ENCODE measurements around the gene KIF27. TPM values are rescaled to one million over a fixed set of nuclear protein-coding genes. Genes with fewer than 3 reads are reported as not detected.
"Not testable (repeated sequence)": the region's sequence is repeated elsewhere in the genome, so short reads cannot be mapped to it uniquely, and the experiment has no call there.

Gene KIF27
- total RNA-seq, 3 donors from 2014 or later = 1.3 to 1.5 (median 1.4) TPM

- H3K36me3 Mint-ChIP-seq (ENCODE audit: insufficient read depth) = peaks cover 18% of the 10 kb centered on the region
- H3K4me3 Mint-ChIP-seq = no peak overlapping the region
- H3K27me3 Mint-ChIP-seq (ENCODE audit: low read depth) = no peaks in the 10 kb centered on the region
- no peaks in the 10 kb centered on the region for H3K4me1 Mint-ChIP-seq (ENCODE audit: low read depth)
- H3K9me3 Mint-ChIP-seq = no peaks in the 10 kb centered on the region
- DNase-seq = peak; percentile 6
- ATAC-seq = peak; percentile 60 to 73
These were observed 16.7 kb upstream of the KIF27 start for GRCh38 chr9:83937861-83938455.

- Mint-ChIP-seq H3K4me1 (ENCODE audit: low read depth) (peaks cover 5% of the 10 kb centered on the region), H3K4me3 (no peak overlapping the region), H3K9me3 (no peaks in the 10 kb centered on the region), H3K27me3 (ENCODE audit: low read depth) (no peaks in the 10 kb centered on the region), H3K36me3 (ENCODE audit: insufficient read depth) (peaks cover 10% of the 10 kb centered on the region)
- ATAC-seq (no peak), DNase-seq (no peak)
These were observed 15.3 kb upstream of the KIF27 start for GRCh38 chr9:83936523-83936922.

- Mint-ChIP-seq H3K27me3 (ENCODE audit: low read depth) (no peaks in the 10 kb centered on the region), H3K9me3 (no peaks in the 10 kb centered on the region), H3K36me3 (ENCODE audit: insufficient read depth) (peaks cover 7% of the 10 kb centered on the region), H3K4me1 (ENCODE audit: low read depth) (peaks cover 9% of the 10 kb centered on the region), H3K4me3 (no peak overlapping the region)
- no peak for ATAC-seq
- DNase-seq = no peak
These were observed 14.2 kb upstream of the KIF27 start for GRCh38 chr9:83935276-83935935.

- no peak for DNase-seq
- no peak for ATAC-seq
- Mint-ChIP-seq H3K9me3 (no peaks in the 10 kb centered on the region), H3K36me3 (ENCODE audit: insufficient read depth) (peaks cover 7% of the 10 kb centered on the region), H3K4me1 (ENCODE audit: low read depth) (peaks cover 9% of the 10 kb centered on the region), H3K4me3 (no peak overlapping the region), H3K27me3 (ENCODE audit: low read depth) (no peaks in the 10 kb centered on the region)
These were observed 13.5 kb upstream of the KIF27 start for GRCh38 chr9:83934569-83935275.

- H3K36me3 Mint-ChIP-seq (ENCODE audit: insufficient read depth) = peaks cover 2% of the 10 kb centered on the region
- H3K9me3 Mint-ChIP-seq = no peaks in the 10 kb centered on the region
- ATAC-seq (no peak), DNase-seq (no peak)
- H3K4me1 Mint-ChIP-seq (ENCODE audit: low read depth) = peaks cover 9% of the 10 kb centered on the region
- H3K4me3 Mint-ChIP-seq = no peak overlapping the region
- no peaks in the 10 kb centered on the region for H3K27me3 Mint-ChIP-seq (ENCODE audit: low read depth)
These were observed 12.6 kb upstream of the KIF27 start for GRCh38 chr9:83933790-83934189.

GRCh38 chr9:83932851-83933250 is 11.6 kb upstream of the KIF27 start:
- peaks cover 1% of the 10 kb centered on the region for H3K27me3 Mint-ChIP-seq (ENCODE audit: low read depth)
- DNase-seq = no peak
- no peaks in the 10 kb centered on the region for H3K9me3 Mint-ChIP-seq
- H3K36me3 Mint-ChIP-seq (ENCODE audit: insufficient read depth) = no peaks in the 10 kb centered on the region
- H3K4me1 Mint-ChIP-seq (ENCODE audit: low read depth) = peaks cover 9% of the 10 kb centered on the region
- H3K4me3 Mint-ChIP-seq = no peak overlapping the region
- no peak for ATAC-seq

GRCh38 chr9:83932011-83932410 is 10.8 kb upstream of the KIF27 start:
- no peak for ATAC-seq
- peaks cover 9% of the 10 kb centered on the region for H3K4me1 Mint-ChIP-seq (ENCODE audit: low read depth)

GRCh38 chr9:83930881-83931280 is 9.6 kb upstream of the KIF27 start:
- peaks cover 9% of the 10 kb centered on the region for H3K4me1 Mint-ChIP-seq (ENCODE audit: low read depth)
- ATAC-seq (no peak), DNase-seq (no peak)
- no peak overlapping the region for H3K4me3 Mint-ChIP-seq
- peaks cover 3% of the 10 kb centered on the region for H3K27me3 Mint-ChIP-seq (ENCODE audit: low read depth)
- H3K9me3 Mint-ChIP-seq = no peaks in the 10 kb centered on the region
- H3K36me3 Mint-ChIP-seq (ENCODE audit: insufficient read depth) = no peaks in the 10 kb centered on the region

More at GRCh38 chr9:83932011-83932410, 10.8 kb upstream of the KIF27 start:
- DNase-seq = no peak
- Mint-ChIP-seq H3K9me3 (no peaks in the 10 kb centered on the region), H3K36me3 (ENCODE audit: insufficient read depth) (no peaks in the 10 kb centered on the region), H3K27me3 (ENCODE audit: low read depth) (peaks cover 3% of the 10 kb centered on the region), H3K4me3 (no peak overlapping the region)

GRCh38 chr9:83927591-83927990 is 6.4 kb upstream of the KIF27 start:
- ATAC-seq (no peak), DNase-seq (no peak)
- Mint-ChIP-seq H3K36me3 (ENCODE audit: insufficient read depth) (no peaks in the 10 kb centered on the region), H3K27me3 (ENCODE audit: low read depth) (peaks cover 5% of the 10 kb centered on the region), H3K4me1 (ENCODE audit: low read depth) (peaks cover 9% of the 10 kb centered on the region), H3K9me3 (no peaks in the 10 kb centered on the region), H3K4me3 (no peak overlapping the region)

- Mint-ChIP-seq H3K27me3 (ENCODE audit: low read depth) (peaks cover 3% of the 10 kb centered on the region), H3K36me3 (ENCODE audit: insufficient read depth) (no peaks in the 10 kb centered on the region), H3K4me1 (ENCODE audit: low read depth) (peaks cover 15% of the 10 kb centered on the region), H3K4me3 (peak overlapping the region; percentile 87), H3K9me3 (no peaks in the 10 kb centered on the region)
- ATAC-seq (peak; percentile 12 to 15), DNase-seq (no peak)
These were observed 734 bp downstream of the KIF27 start for GRCh38 chr9:83920469-83920926.

GRCh38 chr9:83919111-83919510 is 2.1 kb downstream of the KIF27 start:
- peaks cover 3% of the 10 kb centered on the region for H3K36me3 Mint-ChIP-seq (ENCODE audit: insufficient read depth)

GRCh38 chr9:83912194-83912593 is 9.0 kb downstream of the KIF27 start:
- not testable (repeated sequence) for DNase-seq; H3K4me3 Mint-ChIP-seq; H3K9me3 Mint-ChIP-seq; H3K36me3 Mint-ChIP-seq (ENCODE audit: insufficient read depth); H3K27me3 Mint-ChIP-seq (ENCODE audit: low read depth); H3K4me1 Mint-ChIP-seq (ENCODE audit: low read depth)
- peak in 1 of 2 donors; percentile 55 for ATAC-seq

More at GRCh38 chr9:83919111-83919510, 2.1 kb downstream of the KIF27 start:
- Mint-ChIP-seq H3K4me3 (no peak overlapping the region), H3K4me1 (ENCODE audit: low read depth) (peaks cover 15% of the 10 kb centered on the region), H3K27me3 (ENCODE audit: low read depth) (no peaks in the 10 kb centered on the region), H3K9me3 (no peaks in the 10 kb centered on the region)
- DNase-seq (no peak), ATAC-seq (no peak)

GRCh38 chr9:83906144-83906543 is 15.1 kb downstream of the KIF27 start:
- Mint-ChIP-seq H3K4me3 (no peak overlapping the region), H3K4me1 (ENCODE audit: low read depth) (no peaks in the 10 kb centered on the region), H3K36me3 (ENCODE audit: insufficient read depth) (peaks cover 7% of the 10 kb centered on the region), H3K9me3 (no peaks in the 10 kb centered on the region), H3K27me3 (ENCODE audit: low read depth) (no peaks in the 10 kb centered on the region)
- DNase-seq (no peak), ATAC-seq (no peak)

- not testable (repeated sequence) for H3K4me3 Mint-ChIP-seq; ATAC-seq; H3K36me3 Mint-ChIP-seq (ENCODE audit: insufficient read depth); DNase-seq; H3K27me3 Mint-ChIP-seq (ENCODE audit: low read depth); H3K9me3 Mint-ChIP-seq; H3K4me1 Mint-ChIP-seq (ENCODE audit: low read depth)
These were observed 20.6 kb downstream of the KIF27 start for GRCh38 chr9:83900615-83901014.

GRCh38 chr9:83894301-83894700 is 26.9 kb downstream of the KIF27 start:
- H3K36me3 Mint-ChIP-seq (ENCODE audit: insufficient read depth); H3K27me3 Mint-ChIP-seq (ENCODE audit: low read depth): not testable (repeated sequence)

More at GRCh38 chr9:83894301-83894700, 26.9 kb downstream of the KIF27 start:
- not testable (repeated sequence) for DNase-seq; H3K4me1 Mint-ChIP-seq (ENCODE audit: low read depth); H3K9me3 Mint-ChIP-seq; H3K4me3 Mint-ChIP-seq; ATAC-seq
